Naive B cell (primary cell): ENCODE data around the gene C16orf46. TPM values are rescaled to one million over a fixed set of nuclear protein-coding genes. Genes with fewer than 3 reads are reported as not detected.

Experiments
- ATAC-seq, 2 donors: fragments of 150-1000 bp; cut with Tn5 transposase; 2 replicates each; pipeline ENCODE4 v1.10.0; 2021; ENCODE audit warnings: low read depth in 2 of 2, mild to moderate bottlenecking in 2 of 2, moderate library complexity in 2 of 2
- DNase-seq: peaks from one replicate; pipeline ENCODE4 v3.0.0; 2022
- H3K27ac Mint-ChIP-seq, 6 donors: one replicate each; pipeline ENCODE4 v1.8.0; 2020 to 2022; ENCODE audit warnings: mild to moderate bottlenecking in 6 of 6, mixed read lengths in 6 of 6, moderate library complexity in 5 of 6, inconsistent platforms in 2 of 6
- H3K27me3 Mint-ChIP-seq, 3 donors: one replicate each; pipeline ENCODE4 v1.8.0; 2021 to 2022; ENCODE audit warnings: mixed read lengths in 3 of 3, mild to moderate bottlenecking in 1 of 3
- H3K36me3 Mint-ChIP-seq, 2 donors: one replicate each; pipeline ENCODE4 v1.8.0; 2020 to 2022; ENCODE audit warnings: mixed read lengths in 2 of 2, inconsistent platforms in 1 of 2, mild to moderate bottlenecking in 1 of 2
- H3K4me1 Mint-ChIP-seq, 3 donors: one replicate each; pipeline ENCODE4 v1.8.0; 2020 to 2022; ENCODE audit warnings: mixed read lengths in 3 of 3, inconsistent platforms in 1 of 3, mild to moderate bottlenecking in 1 of 3, moderate library complexity in 1 of 3
- H3K4me3 Mint-ChIP-seq, 8 donors: one replicate each; pipeline ENCODE4 v1.8.0; 2020 to 2022; ENCODE audit warnings: mild to moderate bottlenecking in 8 of 8, mixed read lengths in 8 of 8, moderate library complexity in 8 of 8, inconsistent platforms in 2 of 8
- H3K9me3 Mint-ChIP-seq, 7 donors: one replicate each; pipeline ENCODE4 v1.8.0; 2020 to 2022; ENCODE audit warnings: mixed read lengths in 7 of 7, mild to moderate bottlenecking in 5 of 7, inconsistent platforms in 2 of 7, moderate library complexity in 1 of 7
- polyA plus RNA-seq, 6 donors: library from polyadenylated mRNA; unstranded; fragments of 300-500 nt; fragmentation: Illumina TruSeq; gene quantifications; one replicate each; pipeline ENCODE4 v1.2.3, GENCODE V29; 2021; ENCODE audit warnings: low read depth in 6 of 6

Gene C16orf46
- polyA plus RNA-seq, 6 donors from 2014 or later = 0.25 to 0.52 (median 0.46) TPM

- no peak overlapping the region for H3K27ac Mint-ChIP-seq
- no peaks in the 10 kb centered on the region for H3K9me3 Mint-ChIP-seq
- H3K36me3 Mint-ChIP-seq = peaks cover 0 to 4% of the 10 kb centered on the region in 2 donors
- DNase-seq = no peak
- no peaks in the 10 kb centered on the region for H3K27me3 Mint-ChIP-seq
- no peak overlapping the region for H3K4me3 Mint-ChIP-seq
- no peak for ATAC-seq
- H3K4me1 Mint-ChIP-seq = no peaks in the 10 kb centered on the region
Observed at GRCh38 chr16:81067166-81067565, 9.9 kb downstream of the C16orf46 start.

GRCh38 chr16:81066681-81067080, 10.4 kb downstream of the C16orf46 start:
- Mint-ChIP-seq H3K4me1 (no peaks in the 10 kb centered on the region), H3K9me3 (no peaks in the 10 kb centered on the region), H3K36me3 (peaks cover 0 to 4% of the 10 kb centered on the region in 2 donors), H3K4me3 (no peak overlapping the region), H3K27me3 (no peaks in the 10 kb centered on the region), H3K27ac (no peak overlapping the region)
- ATAC-seq = no peak
- no peak for DNase-seq

- no peak overlapping the region for H3K4me3 Mint-ChIP-seq
- ATAC-seq (no peak), DNase-seq (no peak)
- no peaks in the 10 kb centered on the region for H3K36me3 Mint-ChIP-seq
- no peaks in the 10 kb centered on the region for H3K4me1 Mint-ChIP-seq
- H3K27ac Mint-ChIP-seq = no peak overlapping the region
- H3K27me3 Mint-ChIP-seq = no peaks in the 10 kb centered on the region
- no peaks in the 10 kb centered on the region for H3K9me3 Mint-ChIP-seq
Observed at GRCh38 chr16:81061871-81062608, 15.0 kb downstream of the C16orf46 start.

DNA sequence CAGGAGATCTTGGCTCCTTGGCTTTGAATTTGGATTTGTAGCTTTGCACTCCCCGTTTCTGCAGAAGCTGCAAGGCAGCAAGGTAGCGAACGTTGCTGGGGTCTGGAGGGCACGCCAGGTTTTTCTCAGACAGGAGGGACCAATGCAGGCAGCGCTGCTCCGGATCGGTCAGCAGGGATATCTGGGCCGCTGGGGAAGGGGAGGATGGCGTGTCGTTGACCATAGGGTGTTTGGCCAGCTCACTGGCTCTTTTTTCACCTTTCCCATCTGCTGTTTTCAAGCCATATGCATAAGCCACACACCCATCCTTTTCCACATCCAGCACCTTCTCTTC, 15.8 kb downstream of the C16orf46 start:
- Mint-ChIP-seq H3K9me3 (no peaks in the 10 kb centered on the region), H3K27me3 (no peaks in the 10 kb centered on the region), H3K36me3 (no peaks in the 10 kb centered on the region), H3K27ac (peak overlapping the region in 1 of 6 donors; percentile 15), H3K4me1 (no peaks in the 10 kb centered on the region), H3K4me3 (no peak overlapping the region)
- no peak for ATAC-seq
- no peak for DNase-seq

- Mint-ChIP-seq H3K36me3 (no peaks in the 10 kb centered on the region), H3K27me3 (no peaks in the 10 kb centered on the region), H3K4me1 (no peaks in the 10 kb centered on the region), H3K9me3 (no peaks in the 10 kb centered on the region), H3K4me3 (no peak overlapping the region), H3K27ac (peak overlapping the region in 1 of 6 donors; percentile 15)
- no peak for DNase-seq
- no peak for ATAC-seq
Observed at GRCh38 chr16:81060576-81061306, 16.3 kb downstream of the C16orf46 start.

DNA sequence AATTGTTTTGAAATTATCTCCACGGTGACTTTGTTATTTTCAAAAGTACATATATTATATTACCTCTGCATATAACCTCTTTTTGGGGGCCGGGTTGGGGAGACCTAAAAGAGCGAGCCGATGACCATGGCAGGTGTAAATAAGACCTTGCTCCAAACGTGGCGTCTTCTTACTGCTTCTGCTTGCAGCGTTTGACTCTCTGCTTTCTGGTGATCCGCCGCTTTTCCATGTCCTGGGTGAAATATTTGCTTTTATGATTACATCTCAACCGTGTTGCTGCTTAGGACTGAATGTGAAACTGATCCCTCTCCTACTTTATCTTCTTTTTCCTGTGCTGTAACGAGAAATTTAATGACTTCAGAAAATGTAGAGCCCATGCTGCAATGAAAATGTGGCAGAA, 23.3 kb downstream of the C16orf46 start:
- Mint-ChIP-seq H3K27me3 (no peaks in the 10 kb centered on the region), H3K27ac (no peak overlapping the region), H3K36me3 (peaks cover 10% of the 10 kb centered on the region in 2 donors), H3K9me3 (peaks cover 3 to 24% (median 17%) of the 10 kb centered on the region in 7 donors), H3K4me1 (peaks cover 0 to 7% (median 4%) of the 10 kb centered on the region in 3 donors), H3K4me3 (no peak overlapping the region)
- DNase-seq (no peak), ATAC-seq (no peak)

GRCh38 chr16:81042821-81043220, 34.2 kb downstream of the C16orf46 start:
- Mint-ChIP-seq H3K4me1 (peaks cover 12 to 15% (median 14%) of the 10 kb centered on the region in 3 donors), H3K36me3 (peaks cover 7 to 16% of the 10 kb centered on the region in 2 donors), H3K27me3 (no peaks in the 10 kb centered on the region), H3K4me3 (no peak overlapping the region), H3K9me3 (no peaks in the 10 kb centered on the region), H3K27ac (no peak overlapping the region)
- ATAC-seq = no peak
- DNase-seq = no peak

- peaks cover 22 to 27% (median 24%) of the 10 kb centered on the region in 3 donors for H3K4me1 Mint-ChIP-seq
- H3K4me3 Mint-ChIP-seq = no peak overlapping the region
- H3K9me3 Mint-ChIP-seq = no peaks in the 10 kb centered on the region
- peaks cover 7 to 16% of the 10 kb centered on the region in 2 donors for H3K36me3 Mint-ChIP-seq
- no peak for ATAC-seq
- peak overlapping the region in 1 of 6 donors; percentile 25 for H3K27ac Mint-ChIP-seq
- DNase-seq = no peak
- H3K27me3 Mint-ChIP-seq = no peaks in the 10 kb centered on the region
Observed at GRCh38 chr16:81041696-81042095, 35.3 kb downstream of the C16orf46 start.

- H3K36me3 Mint-ChIP-seq = peaks cover 7 to 16% of the 10 kb centered on the region in 2 donors
- no peaks in the 10 kb centered on the region for H3K9me3 Mint-ChIP-seq
- DNase-seq (no peak), ATAC-seq (no peak)
- no peaks in the 10 kb centered on the region for H3K27me3 Mint-ChIP-seq
- peaks cover 24 to 30% (median 28%) of the 10 kb centered on the region in 3 donors for H3K4me1 Mint-ChIP-seq
- peak overlapping the region in 1 of 6 donors; percentile 18 for H3K27ac Mint-ChIP-seq
- no peak overlapping the region for H3K4me3 Mint-ChIP-seq
Observed at GRCh38 chr16:81040842-81041241, 36.2 kb downstream of the C16orf46 start.

- Mint-ChIP-seq H3K27ac (peak overlapping the region in 4 of 6 donors; percentile 21 to 88 (median 58)), H3K27me3 (no peaks in the 10 kb centered on the region), H3K4me3 (peak overlapping the region in 1 of 8 donors; percentile 72), H3K36me3 (peaks cover 7 to 16% of the 10 kb centered on the region in 2 donors), H3K9me3 (no peaks in the 10 kb centered on the region), H3K4me1 (peaks cover 24 to 33% (median 28%) of the 10 kb centered on the region in 3 donors)
- no peak for ATAC-seq
- no peak for DNase-seq
Observed at GRCh38 chr16:81040131-81040530, 36.9 kb downstream of the C16orf46 start.

DNA sequence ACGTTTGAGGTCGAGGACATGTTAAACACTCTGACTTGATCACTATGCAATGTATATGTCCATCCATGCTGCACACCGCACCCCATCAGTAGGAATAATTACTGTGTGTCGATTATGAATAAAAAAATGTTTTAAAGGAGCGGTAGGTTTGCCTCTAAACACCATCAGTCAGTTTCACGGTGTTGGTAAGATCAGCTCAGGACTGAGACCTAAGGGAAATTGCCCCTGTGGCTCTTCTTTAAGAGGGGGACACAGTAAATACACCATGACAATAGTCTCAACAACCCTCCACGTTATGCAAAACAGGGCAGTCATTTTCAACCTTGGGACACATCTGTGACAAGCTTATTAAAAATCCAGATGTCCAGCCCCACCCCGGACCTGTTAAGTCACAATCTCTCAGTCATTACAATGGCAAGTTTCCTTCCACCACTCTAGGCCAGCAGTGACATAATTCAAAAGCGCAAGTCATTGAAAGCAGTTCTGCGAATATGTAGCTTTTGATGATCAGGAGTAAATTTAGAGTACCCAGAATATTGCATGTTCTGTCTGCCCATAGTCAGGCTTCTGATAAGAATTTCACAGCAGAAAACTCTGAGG, 40.2 kb downstream of the C16orf46 start:
- H3K27me3 Mint-ChIP-seq = no peaks in the 10 kb centered on the region
- peaks cover 24 to 33% (median 28%) of the 10 kb centered on the region in 3 donors for H3K4me1 Mint-ChIP-seq
- DNase-seq = no peak
- H3K36me3 Mint-ChIP-seq = peaks cover 0 to 6% of the 10 kb centered on the region in 2 donors
- peak overlapping the region; percentile 74 to 93 (median 86) for H3K4me3 Mint-ChIP-seq
- no peak for ATAC-seq
- no peaks in the 10 kb centered on the region for H3K9me3 Mint-ChIP-seq
- H3K27ac Mint-ChIP-seq = peak overlapping the region in 3 of 6 donors; percentile 14 to 86 (median 82)

GRCh38 chr16:81035975-81036750, 40.9 kb downstream of the C16orf46 start:
- Mint-ChIP-seq H3K4me1 (peaks cover 24 to 33% (median 28%) of the 10 kb centered on the region in 3 donors), H3K4me3 (peak overlapping the region; percentile 74 to 93 (median 86)), H3K27me3 (no peaks in the 10 kb centered on the region), H3K27ac (peak overlapping the region in 3 of 6 donors; percentile 14 to 86 (median 82)), H3K9me3 (no peaks in the 10 kb centered on the region), H3K36me3 (no peaks in the 10 kb centered on the region)
- ATAC-seq (peak; percentile 60 to 66), DNase-seq (no peak)

- Mint-ChIP-seq H3K4me1 (peaks cover 21 to 33% (median 27%) of the 10 kb centered on the region in 3 donors), H3K27ac (peak within 1 kb of the TSS in 4 of 6 donors; percentile 14 to 86 (median 70)), H3K9me3 (no peaks in the 10 kb centered on the region), H3K27me3 (no peaks in the 10 kb centered on the region), H3K4me3 (peak within 1 kb of the TSS; percentile 74 to 93 (median 86)), H3K36me3 (no peaks in the 10 kb centered on the region)
- DNase-seq = peak; percentile 89
- ATAC-seq = peak; percentile 92 to 93
Observed at GRCh38 chr16:81035398-81035974, 41.6 kb downstream of the C16orf46 start, which contains the start of gene ATMIN. Gene ATMIN (plus strand): TSS chr16:81035842. CDS start chr16:81035871, 29 bp downstream.
